HG03469 (cell line): ENCODE measurements around the gene TRPM8.

ENCODE experiments used
- ATAC-seq: cut with Tn5 transposase; IDR thresholded peaks from one replicate; pipeline ENCODE4 v1.9.1; 2021; ENCODE audit warnings: mild to moderate bottlenecking, moderate library complexity, moderate number of reproducible peaks; ENCODE audit not compliant: unreplicated experiment

TRPM8 gene

GRCh38 chr2:233996461-233996860 lies 79.3 kb downstream of the TRPM8 start:
- no peak for ATAC-seq

- ATAC-seq = no peak
Observed at GRCh38 chr2:233997707-233998106, 80.5 kb downstream of the TRPM8 start.

- no peak for ATAC-seq
Observed at GRCh38 chr2:233999182-233999581, 82.0 kb downstream of the TRPM8 start.

GRCh38 chr2:234001380-234002160 lies 84.4 kb downstream of the TRPM8 start:
- no peak for ATAC-seq

- ATAC-seq = no peak
Observed at GRCh38 chr2:234002281-234002680, 85.1 kb downstream of the TRPM8 start.

GRCh38 chr2:234003972-234004617 lies 86.9 kb downstream of the TRPM8 start:
- ATAC-seq = no peak

- no peak for ATAC-seq
Observed at GRCh38 chr2:234005126-234005525, 88.0 kb downstream of the TRPM8 start.

- no peak for ATAC-seq
Observed at GRCh38 chr2:234006501-234006900, 89.3 kb downstream of the TRPM8 start.

- no peak for ATAC-seq
Observed at GRCh38 chr2:234014427-234014826, 97.3 kb downstream of the TRPM8 start.

GRCh38 chr2:234015861-234016260 lies 98.7 kb downstream of the TRPM8 start:
- no peak for ATAC-seq

GRCh38 chr2:234019896-234020295 lies 102.7 kb downstream of the TRPM8 start:
- ATAC-seq = no peak

GRCh38 chr2:234020332-234020731 lies 103.2 kb downstream of the TRPM8 start:
- ATAC-seq = no peak

- no peak for ATAC-seq
Observed at GRCh38 chr2:234022424-234022823, 105.3 kb downstream of the TRPM8 start.

GRCh38 chr2:234024304-234024703 lies 107.1 kb downstream of the TRPM8 start:
- no peak for ATAC-seq

- ATAC-seq = peak; percentile 48
Observed at GRCh38 chr2:234025466-234025865, 108.3 kb downstream of the TRPM8 start.

GRCh38 chr2:234025891-234026401 lies 108.8 kb downstream of the TRPM8 start:
- no peak for ATAC-seq

GRCh38 chr2:234026693-234027254 lies 109.6 kb downstream of the TRPM8 start:
- ATAC-seq = no peak

GRCh38 chr2:234027641-234028040 lies 110.5 kb downstream of the TRPM8 start:
- no peak for ATAC-seq

- no peak for ATAC-seq
Observed at GRCh38 chr2:234029150-234029733, 112.1 kb downstream of the TRPM8 start.

GRCh38 chr2:234031207-234031606 lies 114.0 kb downstream of the TRPM8 start:
- ATAC-seq = no peak

- ATAC-seq = no peak
Observed at GRCh38 chr2:234032279-234032856, 115.2 kb downstream of the TRPM8 start.
